Measurements from ENCODE around the gene PHF1. TPM values are rescaled to one million over a fixed set of nuclear protein-coding genes. Genes with fewer than 3 reads are reported as not detected.

The PHF1 gene
- polyA plus RNA-seq, 3 donors: 3.0 to 90.2 (median 3.5) TPM

DNA sequence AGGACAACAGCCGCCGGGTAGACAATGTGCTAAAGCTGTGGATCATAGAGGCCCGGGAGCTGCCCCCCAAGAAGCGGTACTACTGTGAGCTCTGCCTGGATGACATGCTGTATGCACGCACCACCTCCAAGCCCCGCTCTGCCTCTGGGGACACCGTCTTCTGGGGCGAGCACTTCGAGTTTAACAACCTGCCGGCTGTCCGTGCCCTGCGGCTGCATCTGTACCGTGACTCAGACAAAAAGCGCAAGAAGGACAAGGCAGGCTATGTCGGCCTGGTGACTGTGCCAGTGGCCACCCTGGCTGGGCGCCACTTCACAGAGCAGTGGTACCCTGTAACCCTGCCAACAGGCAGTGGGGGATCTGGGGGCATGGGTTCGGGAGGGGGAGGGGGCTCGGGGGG, 26.9 kb downstream of the PHF1 start:
- H2AFZ ChIP-seq (ENCODE audit: insufficient read depth, low read depth, low read length, poor library complexity, severe bottlenecking): no peak overlapping the region
- H3K27me3 ChIP-seq (ENCODE audit: control insufficient read depth in 2 of 2, insufficient read depth in 2 of 2, low read length in 2 of 2): peaks cover 0 to under 1% of the 10 kb centered on the region in 2 donors
- H3K27me3 Mint-ChIP-seq (ENCODE audit: low read depth in 3 of 3): peaks cover 8 to 12% (median 10%) of the 10 kb centered on the region in 3 donors
- H3K36me3 Mint-ChIP-seq: peaks cover 32 to 51% of the 10 kb centered on the region in 2 donors
- peaks cover 14% of the 10 kb centered on the region for H3K4me1 Mint-ChIP-seq
- 98% methylated on average over 15 of the region's 18 CpGs for WGBS (ENCODE audit: insufficient coverage)
- H3K9me3 ChIP-seq (replicated peaks in 1 of 2; ENCODE audit: control insufficient read depth in 1 of 2, insufficient read depth in 1 of 2, low read length in 2 of 2): no peaks in the 10 kb centered on the region
- peaks cover 1 to 6% of the 10 kb centered on the region in 2 donors for H3K4me1 ChIP-seq (ENCODE audit: control insufficient read depth in 1 of 2, insufficient read depth in 2 of 2, low read length in 2 of 2)
- peaks cover 7 to 32% of the 10 kb centered on the region in 2 donors for H3K36me3 ChIP-seq (replicated peaks in 1 of 2; ENCODE audit: control insufficient read depth in 1 of 2, insufficient read depth in 2 of 2, low read length in 2 of 2)
- H3K4me2 ChIP-seq (replicated peaks; ENCODE audit: extremely low read depth, low read length, poor library complexity, severe bottlenecking): no peak overlapping the region
- TF ChIP-seq, protein P1, sequence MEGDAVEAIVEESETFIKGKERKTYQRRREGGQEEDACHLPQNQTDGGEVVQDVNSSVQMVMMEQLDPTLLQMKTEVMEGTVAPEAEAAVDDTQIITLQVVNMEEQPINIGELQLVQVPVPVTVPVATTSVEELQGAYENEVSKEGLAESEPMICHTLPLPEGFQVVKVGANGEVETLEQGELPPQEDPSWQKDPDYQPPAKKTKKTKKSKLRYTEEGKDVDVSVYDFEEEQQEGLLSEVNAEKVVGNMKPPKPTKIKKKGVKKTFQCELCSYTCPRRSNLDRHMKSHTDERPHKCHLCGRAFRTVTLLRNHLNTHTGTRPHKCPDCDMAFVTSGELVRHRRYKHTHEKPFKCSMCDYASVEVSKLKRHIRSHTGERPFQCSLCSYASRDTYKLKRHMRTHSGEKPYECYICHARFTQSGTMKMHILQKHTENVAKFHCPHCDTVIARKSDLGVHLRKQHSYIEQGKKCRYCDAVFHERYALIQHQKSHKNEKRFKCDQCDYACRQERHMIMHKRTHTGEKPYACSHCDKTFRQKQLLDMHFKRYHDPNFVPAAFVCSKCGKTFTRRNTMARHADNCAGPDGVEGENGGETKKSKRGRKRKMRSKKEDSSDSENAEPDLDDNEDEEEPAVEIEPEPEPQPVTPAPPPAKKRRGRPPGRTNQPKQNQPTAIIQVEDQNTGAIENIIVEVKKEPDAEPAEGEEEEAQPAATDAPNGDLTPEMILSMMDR (IDR thresholded peaks at IDR 0.05): no peak
- no peak overlapping the region for H3K9ac ChIP-seq (ENCODE audit: insufficient read depth, low read length, poor library complexity, severe bottlenecking)
- H3K4me3 ChIP-seq (replicated peaks in 1 of 3; ENCODE audit: low read depth in 2 of 3, low read length in 3 of 3): no peak overlapping the region
- H3K27ac Mint-ChIP-seq: no peak overlapping the region
- intact Hi-C loops (cut with micrococcal nuclease): no loop called here
- no peak overlapping the region for H3K27ac ChIP-seq (ENCODE audit: low read depth in 1 of 2, low read length in 2 of 2)
- no peak for DNase-seq
- H3K4me3 Mint-ChIP-seq: no peak overlapping the region
- H3K9me3 Mint-ChIP-seq: peaks cover 0 to 1% (median 0%) of the 10 kb centered on the region in 7 donors
- no peaks in the 10 kb centered on the region for H4K20me1 ChIP-seq (ENCODE audit: insufficient read depth, low read length)
- H3K79me2 ChIP-seq (ENCODE audit: insufficient read depth, low read length): no peaks in the 10 kb centered on the region

DNA sequence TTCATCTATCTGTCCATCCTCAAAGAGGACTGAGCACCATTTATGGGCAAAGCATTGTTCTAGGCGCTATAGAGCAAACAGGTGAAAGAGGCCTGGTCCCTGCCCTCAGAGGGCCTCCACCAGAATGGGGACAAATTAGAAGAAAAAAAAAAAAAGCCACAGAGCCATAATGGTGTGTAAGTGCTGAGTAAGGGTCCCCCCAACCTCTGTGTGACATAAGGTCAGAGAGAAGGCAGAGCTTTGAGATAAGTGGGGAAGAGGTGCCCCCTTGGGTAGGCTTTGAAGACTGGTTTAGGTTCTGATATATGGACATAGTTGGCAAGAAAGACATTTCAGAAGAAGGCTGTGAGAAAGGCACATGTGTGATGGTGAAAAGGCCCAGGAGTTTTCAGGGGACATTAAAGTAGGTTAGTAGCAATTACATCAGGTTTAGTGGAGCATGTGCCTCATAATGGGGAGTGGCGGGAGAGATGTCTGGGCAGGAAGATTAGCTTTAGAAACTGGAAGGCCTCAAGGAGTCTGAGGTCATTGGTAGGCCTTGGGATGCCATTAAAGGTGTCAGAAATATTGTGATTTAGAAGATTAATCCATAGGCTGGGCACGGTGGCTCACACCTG, 28.3 kb downstream of the PHF1 start:
- H2AFZ ChIP-seq (ENCODE audit: insufficient read depth, low read depth, low read length, poor library complexity, severe bottlenecking): no peak overlapping the region
- intact Hi-C loops (cut with micrococcal nuclease): no loop called here
- Mint-ChIP-seq H3K36me3 (peaks cover 34 to 47% of the 10 kb centered on the region in 2 donors), H3K4me1 (peaks cover 5% of the 10 kb centered on the region), H3K27ac (no peak overlapping the region), H3K27me3 (ENCODE audit: low read depth in 3 of 3) (peaks cover 0 to 4% (median 0%) of the 10 kb centered on the region in 3 donors), H3K9me3 (peaks cover 0 to 1% (median 0%) of the 10 kb centered on the region in 7 donors), H3K4me3 (no peak overlapping the region)
- no peak overlapping the region for H3K4me3 ChIP-seq (replicated peaks in 1 of 3; ENCODE audit: low read depth in 2 of 3, low read length in 3 of 3)
- TF ChIP-seq, protein P1 (IDR thresholded peaks at IDR 0.05): no peak
- H3K79me2 ChIP-seq (ENCODE audit: insufficient read depth, low read length): no peaks in the 10 kb centered on the region
- H3K4me1 ChIP-seq (ENCODE audit: control insufficient read depth in 1 of 2, insufficient read depth in 2 of 2, low read length in 2 of 2): peaks cover 4 to 9% of the 10 kb centered on the region in 2 donors
- no peaks in the 10 kb centered on the region for H4K20me1 ChIP-seq (ENCODE audit: insufficient read depth, low read length)
- H3K4me2 ChIP-seq (replicated peaks; ENCODE audit: extremely low read depth, low read length, poor library complexity, severe bottlenecking): no peak overlapping the region
- WGBS (ENCODE audit: insufficient coverage): 100% methylated on average over 1 of the region's 3 CpGs
- peaks cover 7 to 32% of the 10 kb centered on the region in 2 donors for H3K36me3 ChIP-seq (replicated peaks in 1 of 2; ENCODE audit: control insufficient read depth in 1 of 2, insufficient read depth in 2 of 2, low read length in 2 of 2)
- no peaks in the 10 kb centered on the region for H3K27me3 ChIP-seq (ENCODE audit: control insufficient read depth in 2 of 2, insufficient read depth in 2 of 2, low read length in 2 of 2)
- no peak for DNase-seq
- no peak overlapping the region for H3K9ac ChIP-seq (ENCODE audit: insufficient read depth, low read length, poor library complexity, severe bottlenecking)
- no peak overlapping the region for H3K27ac ChIP-seq (ENCODE audit: low read depth in 1 of 2, low read length in 2 of 2)
- no peaks in the 10 kb centered on the region for H3K9me3 ChIP-seq (replicated peaks in 1 of 2; ENCODE audit: control insufficient read depth in 1 of 2, insufficient read depth in 1 of 2, low read length in 2 of 2)

Measured in CD14-positive monocyte (primary cell).